Esophagus squamous epithelium (tissue), 4 donors: Measurements from ENCODE around the gene FNDC3A.

Experiments used
- POLR2A ChIP-seq, 4 donors: fragments of 450-650 bp; IDR thresholded peaks; one replicate each; pipeline ENCODE4 v1.6.1; 2017; ENCODE audit warnings: antibody characterized with exemption in 4 of 4, mild to moderate bottlenecking in 4 of 4, moderate library complexity in 3 of 4
- TF ChIP-seq, protein P1 (sequence below), 6 experiments: fragments of 450-650 bp in 4 of 6; fragments of 200-600 bp in 2 of 6; sonication (generic) in 2 of 6; IDR thresholded peaks; one replicate each; pipeline ENCODE4 v1.5.1; 2016 to 2019; ENCODE audit warnings: antibody characterized with exemption in 6 of 6, mild to moderate bottlenecking in 4 of 6, moderate library complexity in 4 of 6

DNA sequence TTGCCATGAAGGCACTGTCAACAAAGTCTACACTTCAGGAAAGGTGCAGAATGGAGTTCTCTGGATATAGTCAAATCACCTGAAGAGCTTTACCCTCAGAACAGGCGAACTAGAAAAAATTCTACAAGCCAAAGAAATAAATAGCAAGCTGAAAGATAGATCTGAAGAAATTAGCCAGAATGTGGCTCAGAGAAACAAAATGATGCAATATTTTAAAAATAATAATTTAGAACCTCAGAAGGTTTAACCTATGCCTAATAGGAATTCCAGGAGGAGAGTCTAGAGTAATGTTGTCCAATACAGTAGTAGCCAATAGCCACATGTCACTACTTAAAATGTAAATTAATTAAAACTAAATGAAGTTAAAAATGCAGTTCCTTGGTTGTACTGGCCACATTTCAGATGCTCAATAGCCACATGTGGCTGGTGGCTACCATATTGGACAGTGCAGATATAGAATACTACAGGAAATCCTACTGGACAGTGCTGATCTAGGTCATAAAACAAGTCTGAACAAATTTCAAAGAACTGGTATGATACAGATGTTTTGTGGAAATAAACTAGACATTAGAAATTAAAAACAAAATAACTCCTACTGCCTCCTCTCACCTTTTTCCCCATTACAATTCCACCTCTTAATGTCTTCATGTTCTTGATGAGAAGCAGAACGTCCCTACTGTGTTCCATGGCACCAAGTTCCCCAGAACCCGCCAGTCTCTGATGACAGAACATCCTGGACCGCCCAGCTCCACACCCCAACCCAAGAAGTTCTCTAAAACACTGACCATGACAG is 271.3 kb downstream of the FNDC3A start:
- TF ChIP-seq, protein P1, sequence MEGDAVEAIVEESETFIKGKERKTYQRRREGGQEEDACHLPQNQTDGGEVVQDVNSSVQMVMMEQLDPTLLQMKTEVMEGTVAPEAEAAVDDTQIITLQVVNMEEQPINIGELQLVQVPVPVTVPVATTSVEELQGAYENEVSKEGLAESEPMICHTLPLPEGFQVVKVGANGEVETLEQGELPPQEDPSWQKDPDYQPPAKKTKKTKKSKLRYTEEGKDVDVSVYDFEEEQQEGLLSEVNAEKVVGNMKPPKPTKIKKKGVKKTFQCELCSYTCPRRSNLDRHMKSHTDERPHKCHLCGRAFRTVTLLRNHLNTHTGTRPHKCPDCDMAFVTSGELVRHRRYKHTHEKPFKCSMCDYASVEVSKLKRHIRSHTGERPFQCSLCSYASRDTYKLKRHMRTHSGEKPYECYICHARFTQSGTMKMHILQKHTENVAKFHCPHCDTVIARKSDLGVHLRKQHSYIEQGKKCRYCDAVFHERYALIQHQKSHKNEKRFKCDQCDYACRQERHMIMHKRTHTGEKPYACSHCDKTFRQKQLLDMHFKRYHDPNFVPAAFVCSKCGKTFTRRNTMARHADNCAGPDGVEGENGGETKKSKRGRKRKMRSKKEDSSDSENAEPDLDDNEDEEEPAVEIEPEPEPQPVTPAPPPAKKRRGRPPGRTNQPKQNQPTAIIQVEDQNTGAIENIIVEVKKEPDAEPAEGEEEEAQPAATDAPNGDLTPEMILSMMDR (IDR thresholded peaks at IDR 0.05), result no peak
- TF ChIP-seq POLR2A (IDR thresholded peaks at IDR 0.05), result no peak
